Nephron (organoid): ENCODE data around the gene AHI1.

Experiments used
- H3K27ac Mint-ChIP-seq, 3 experiments: 2 replicates each; pipeline ENCODE4 v1.8.0; 2020; ENCODE audit warnings: mixed read lengths in 3 of 3, mild to moderate bottlenecking in 2 of 3, moderate library complexity in 1 of 3
- H3K27me3 Mint-ChIP-seq: 2 replicates; pipeline ENCODE4 v1.8.0; 2021; ENCODE audit warnings: low read depth, mild to moderate bottlenecking, moderate library complexity, mixed read lengths
- H3K36me3 Mint-ChIP-seq: 2 replicates; pipeline ENCODE4 v1.8.0; 2020; ENCODE audit warnings: low read depth, mixed read lengths
- H3K4me1 Mint-ChIP-seq: 2 replicates; pipeline ENCODE4 v1.8.0; 2020; ENCODE audit warnings: mixed read lengths
- H3K4me3 Mint-ChIP-seq, 3 experiments: 2 replicates each; pipeline ENCODE4 v1.8.0; 2020; ENCODE audit warnings: mild to moderate bottlenecking in 3 of 3, mixed read lengths in 3 of 3, moderate library complexity in 2 of 3
- H3K9me3 Mint-ChIP-seq: 2 replicates; pipeline ENCODE4 v1.8.0; 2020; ENCODE audit warnings: mixed read lengths
- TF ChIP-seq, protein P1 (sequence below), 3 experiments: fragments of 200-600 bp; sonication (generic); IDR thresholded peaks; one replicate each; pipeline ENCODE4 v1.5.0; 2021; ENCODE audit warnings: antibody characterized with exemption in 3 of 3; ENCODE audit not compliant: unreplicated experiment in 3 of 3

The AHI1 gene

DNA sequence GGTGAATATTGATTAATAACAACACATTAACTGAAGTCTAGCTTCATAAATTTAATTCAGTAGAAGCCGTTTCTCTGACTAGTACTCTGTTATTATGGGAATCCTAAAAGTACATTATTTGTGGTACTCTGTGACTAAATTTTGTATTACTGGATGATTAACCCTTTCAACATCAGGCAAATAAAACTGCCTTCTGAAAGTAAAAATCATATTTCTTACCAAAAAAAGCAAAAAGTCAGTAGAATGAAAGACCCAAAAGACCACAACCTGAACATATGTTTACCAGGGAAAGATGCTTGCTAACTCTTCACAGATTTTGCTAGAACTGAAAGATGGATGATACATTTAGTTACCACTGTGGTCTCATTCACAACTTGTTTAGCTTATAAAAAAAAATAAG is 73.2 kb downstream of the AHI1 start:
- H3K4me3 Mint-ChIP-seq = no peak overlapping the region
- TF ChIP-seq, protein P1, sequence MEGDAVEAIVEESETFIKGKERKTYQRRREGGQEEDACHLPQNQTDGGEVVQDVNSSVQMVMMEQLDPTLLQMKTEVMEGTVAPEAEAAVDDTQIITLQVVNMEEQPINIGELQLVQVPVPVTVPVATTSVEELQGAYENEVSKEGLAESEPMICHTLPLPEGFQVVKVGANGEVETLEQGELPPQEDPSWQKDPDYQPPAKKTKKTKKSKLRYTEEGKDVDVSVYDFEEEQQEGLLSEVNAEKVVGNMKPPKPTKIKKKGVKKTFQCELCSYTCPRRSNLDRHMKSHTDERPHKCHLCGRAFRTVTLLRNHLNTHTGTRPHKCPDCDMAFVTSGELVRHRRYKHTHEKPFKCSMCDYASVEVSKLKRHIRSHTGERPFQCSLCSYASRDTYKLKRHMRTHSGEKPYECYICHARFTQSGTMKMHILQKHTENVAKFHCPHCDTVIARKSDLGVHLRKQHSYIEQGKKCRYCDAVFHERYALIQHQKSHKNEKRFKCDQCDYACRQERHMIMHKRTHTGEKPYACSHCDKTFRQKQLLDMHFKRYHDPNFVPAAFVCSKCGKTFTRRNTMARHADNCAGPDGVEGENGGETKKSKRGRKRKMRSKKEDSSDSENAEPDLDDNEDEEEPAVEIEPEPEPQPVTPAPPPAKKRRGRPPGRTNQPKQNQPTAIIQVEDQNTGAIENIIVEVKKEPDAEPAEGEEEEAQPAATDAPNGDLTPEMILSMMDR (IDR thresholded peaks at IDR 0.05; ENCODE audit: unreplicated experiment in 3 of 3) = no peak
- no peak overlapping the region for H3K27ac Mint-ChIP-seq
- H3K4me1 Mint-ChIP-seq = no peaks in the 10 kb centered on the region
- H3K9me3 Mint-ChIP-seq = no peaks in the 10 kb centered on the region
- no peaks in the 10 kb centered on the region for H3K27me3 Mint-ChIP-seq
- no peaks in the 10 kb centered on the region for H3K36me3 Mint-ChIP-seq

DNA sequence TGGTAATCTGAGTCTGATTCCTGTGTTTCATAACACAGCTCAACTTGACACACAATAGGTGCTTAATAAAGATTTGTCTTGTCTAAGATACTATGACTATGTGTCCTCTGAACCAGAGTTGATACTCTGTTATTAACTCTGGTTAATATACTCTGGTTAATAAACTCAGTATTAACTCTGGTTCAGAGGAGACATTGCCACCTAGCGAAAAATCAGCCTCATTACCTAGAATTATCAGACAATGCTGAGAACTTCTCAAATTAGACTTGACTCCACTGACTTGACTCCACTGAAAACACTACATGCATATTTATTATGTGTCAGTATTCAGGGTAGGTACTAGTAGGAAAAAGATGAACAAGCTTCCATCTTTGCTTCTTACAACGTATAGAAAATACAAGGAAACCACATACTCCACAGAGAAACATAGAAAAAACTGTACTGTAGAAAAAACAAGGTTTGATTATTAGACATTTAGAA is 73.9 kb downstream of the AHI1 start:
- no peaks in the 10 kb centered on the region for H3K9me3 Mint-ChIP-seq
- TF ChIP-seq, protein P1 (IDR thresholded peaks at IDR 0.05; ENCODE audit: unreplicated experiment in 3 of 3) = peak; percentile 68 to 73 (median 69)
- H3K36me3 Mint-ChIP-seq = no peaks in the 10 kb centered on the region
- no peak overlapping the region for H3K4me3 Mint-ChIP-seq
- no peaks in the 10 kb centered on the region for H3K27me3 Mint-ChIP-seq
- H3K4me1 Mint-ChIP-seq = no peaks in the 10 kb centered on the region
- peak overlapping the region in 1 of 3 experiments; percentile 13 for H3K27ac Mint-ChIP-seq

DNA sequence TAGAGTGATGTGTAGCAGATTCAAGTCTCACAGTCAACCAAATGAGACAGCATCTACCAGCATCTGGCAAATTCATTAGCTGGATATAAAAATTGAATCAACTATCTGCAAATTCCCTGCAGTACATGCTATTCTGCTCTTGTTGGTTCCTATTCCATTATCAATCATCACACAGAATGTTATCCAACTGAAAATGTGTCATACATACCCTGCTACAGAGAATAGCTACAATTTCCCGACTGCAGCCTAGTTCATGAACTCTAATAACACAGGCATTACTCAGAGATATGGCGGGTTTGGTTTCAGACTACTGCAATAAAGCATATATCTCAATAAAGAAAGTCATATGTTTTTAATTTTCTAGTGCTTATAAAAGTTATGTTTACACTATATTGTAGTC is 78.4 kb downstream of the AHI1 start:
- Mint-ChIP-seq H3K9me3 (no peaks in the 10 kb centered on the region), H3K4me1 (no peaks in the 10 kb centered on the region), H3K4me3 (no peak overlapping the region), H3K36me3 (peaks cover 8% of the 10 kb centered on the region), H3K27ac (no peak overlapping the region), H3K27me3 (no peaks in the 10 kb centered on the region)
- TF ChIP-seq, protein P1 (IDR thresholded peaks at IDR 0.05; ENCODE audit: unreplicated experiment in 3 of 3) = no peak

DNA sequence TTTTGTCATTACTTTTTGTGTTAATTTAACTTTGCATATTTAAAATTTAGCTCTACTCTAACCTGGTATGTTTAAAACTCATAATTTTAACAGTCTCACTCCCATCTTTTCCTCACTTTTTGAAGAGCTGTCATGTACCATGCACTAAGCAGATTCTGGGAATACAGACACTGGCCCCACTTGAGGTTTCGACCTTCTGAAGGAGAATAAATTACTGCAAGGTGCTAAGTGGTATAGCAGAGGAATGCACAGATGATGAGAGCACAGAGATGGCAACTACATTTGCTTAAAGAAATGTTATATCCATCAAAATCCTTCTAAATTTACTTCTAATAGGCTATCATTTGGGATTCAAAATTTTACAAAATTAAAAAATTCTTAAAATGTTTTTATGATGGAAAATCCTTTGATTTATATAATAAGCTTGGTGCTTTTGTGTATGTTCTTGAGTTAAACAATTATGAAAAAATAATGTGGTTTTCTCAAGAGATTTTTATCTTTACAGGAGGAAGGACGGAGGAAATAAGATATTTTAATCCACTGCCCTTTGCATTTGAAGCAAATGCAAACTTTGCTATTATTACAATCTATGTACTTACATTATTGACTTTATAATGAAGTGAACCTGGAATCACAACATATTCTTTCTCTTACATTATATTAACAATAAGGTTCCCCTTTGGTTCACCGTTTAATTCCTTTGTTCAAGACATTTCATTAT is 79.3 kb downstream of the AHI1 start:
- Mint-ChIP-seq H3K4me1 (no peaks in the 10 kb centered on the region), H3K27ac (no peak overlapping the region), H3K9me3 (no peaks in the 10 kb centered on the region), H3K27me3 (no peaks in the 10 kb centered on the region), H3K4me3 (no peak overlapping the region), H3K36me3 (peaks cover 9% of the 10 kb centered on the region)
- TF ChIP-seq, protein P1 (IDR thresholded peaks at IDR 0.05; ENCODE audit: unreplicated experiment in 3 of 3) = no peak

DNA sequence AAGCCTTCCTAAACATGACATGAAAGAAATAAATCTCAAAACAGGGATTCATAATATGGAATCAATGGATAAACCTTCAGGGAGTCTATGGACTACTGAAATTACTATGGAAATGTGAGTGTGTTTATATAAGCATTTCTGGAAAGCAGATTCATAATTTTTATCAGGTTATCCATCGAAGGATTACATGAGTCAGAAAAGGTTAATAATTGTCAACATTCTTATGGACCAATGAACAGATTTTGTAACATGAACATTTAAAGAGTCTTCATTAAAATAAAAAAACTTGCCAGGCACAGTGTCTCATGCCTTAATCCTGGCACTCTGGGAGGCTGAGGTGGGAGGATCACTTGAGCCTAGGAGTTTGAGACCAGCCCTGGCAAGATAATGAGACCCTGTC is 84.8 kb downstream of the AHI1 start:
- TF ChIP-seq, protein P1 (IDR thresholded peaks at IDR 0.05; ENCODE audit: unreplicated experiment in 3 of 3) = no peak
- Mint-ChIP-seq H3K27ac (no peak overlapping the region), H3K4me3 (no peak overlapping the region), H3K9me3 (no peaks in the 10 kb centered on the region), H3K27me3 (no peaks in the 10 kb centered on the region), H3K36me3 (peaks cover 9% of the 10 kb centered on the region), H3K4me1 (no peaks in the 10 kb centered on the region)

DNA sequence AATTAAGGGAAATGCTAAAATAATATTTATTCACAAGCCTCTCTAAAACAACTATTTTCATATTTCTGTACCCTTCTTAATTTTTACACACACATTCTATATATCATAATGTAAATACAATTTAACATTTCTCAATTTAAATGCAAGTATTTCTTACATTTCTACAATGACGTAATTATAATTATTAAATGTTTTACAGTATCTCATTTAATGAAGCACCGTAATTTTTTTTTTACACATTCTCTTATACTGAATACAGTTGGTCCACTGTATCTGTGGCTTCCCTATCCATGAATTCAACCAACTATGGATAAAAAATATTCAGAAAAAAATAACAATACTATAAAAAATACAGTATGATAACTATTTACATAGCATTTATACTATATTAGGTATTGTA is 85.7 kb downstream of the AHI1 start:
- Mint-ChIP-seq H3K9me3 (no peaks in the 10 kb centered on the region), H3K36me3 (peaks cover 9% of the 10 kb centered on the region), H3K4me1 (no peaks in the 10 kb centered on the region), H3K27me3 (no peaks in the 10 kb centered on the region), H3K4me3 (no peak overlapping the region), H3K27ac (no peak overlapping the region)
- TF ChIP-seq, protein P1 (IDR thresholded peaks at IDR 0.05; ENCODE audit: unreplicated experiment in 3 of 3) = no peak
